Upper lobe of left lung (tissue), 4 donors: ENCODE results near the gene TRIML1.

ENCODE experiments used
- CTCF ChIP-seq, 6 experiments: fragments of 450-650 bp in 4 of 6; fragments of 200-600 bp in 2 of 6; sonication (generic) in 2 of 6; IDR thresholded peaks; one replicate each; pipeline ENCODE4 v1.5.1; 2016 to 2019; ENCODE audit warnings: antibody characterized with exemption in 6 of 6
- EP300 ChIP-seq, 4 donors: sonication (generic); formaldehyde crosslinking; IDR thresholded peaks; one replicate each; pipeline ENCODE4 v1.5.1; 2017; ENCODE audit warnings: antibody characterized with exemption in 4 of 4, control low read depth in 2 of 4
- POLR2A ChIP-seq, 4 donors: fragments of 450-650 bp; IDR thresholded peaks; one replicate each; pipeline ENCODE4 v1.5.1; 2016 to 2017; ENCODE audit warnings: antibody characterized with exemption in 4 of 4, mild to moderate bottlenecking in 2 of 4

GRCh38 chr4:188171551-188171950 is 32.3 kb downstream of the TRIML1 start:
- TF ChIP-seq EP300 (IDR thresholded peaks at IDR 0.05) (no peak), POLR2A (IDR thresholded peaks at IDR 0.05) (no peak), CTCF (IDR thresholded peaks at IDR 0.05) (no peak)
